Stomach (tissue), 4 donors: Measurements from ENCODE around the gene CEP57L1.

Source experiments
- CTCF ChIP-seq, 7 experiments: fragments of 450-650 bp in 4 of 7; fragments of 200-600 bp in 3 of 7; sonication (generic) in 3 of 7; IDR thresholded peaks; one replicate each; pipeline ENCODE4 v1.5.1; 2016 to 2019; ENCODE audit warnings: antibody characterized with exemption in 7 of 7, control low read depth in 2 of 7, mild to moderate bottlenecking in 1 of 7
- POLR2AphosphoS5 ChIP-seq, 3 donors: sonication (generic); formaldehyde crosslinking; IDR thresholded peaks; one replicate each; pipeline ENCODE4 v1.6.1; 2016; ENCODE audit warnings: antibody characterized with exemption in 3 of 3

DNA sequence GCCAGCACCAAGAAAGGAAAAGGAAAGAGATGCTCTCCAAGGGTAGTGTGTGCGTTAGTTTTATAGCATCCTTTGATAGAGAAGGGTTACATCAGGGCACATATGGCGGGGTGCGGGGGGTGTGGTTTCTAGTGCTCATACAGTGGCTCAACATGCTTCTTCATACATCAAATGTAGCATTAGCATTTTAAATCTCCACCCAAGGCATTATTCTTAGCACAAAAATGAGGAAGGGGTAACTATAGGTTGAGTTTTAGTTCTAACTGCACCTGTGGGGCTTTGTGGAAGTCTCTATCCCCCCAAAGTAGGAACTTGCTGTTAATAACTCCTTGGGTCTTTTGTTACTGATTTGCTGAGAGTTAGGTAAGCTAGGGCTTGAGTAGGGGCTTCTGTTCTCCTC lies 89.3 kb downstream of the CEP57L1 start:
- TF ChIP-seq CTCF (IDR thresholded peaks at IDR 0.05): no peak
- no peak for TF ChIP-seq POLR2AphosphoS5 (IDR thresholded peaks at IDR 0.05)
